Uterus (tissue), 4 donors: ENCODE data around the gene AKNA. TPM values are rescaled to one million over a fixed set of nuclear protein-coding genes. Genes with fewer than 3 reads are reported as not detected.

ENCODE experiments used
- DNase-seq, 2 donors: peaks; one replicate each; pipeline ENCODE4 v3.0.0-alpha.2; 2019 to 2020
- H3K27ac ChIP-seq, 2 donors: fragments of 200-600 bp; sonication (generic); 1 replicate in 1 of 2; 2 replicates in 1 of 2; pipeline ENCODE4 v1.5.1; 2016 to 2018
- H3K27me3 ChIP-seq, 2 donors: fragments of 200-600 bp; sonication (generic); one replicate each; pipeline ENCODE4 v1.5.1; 2018 to 2019; ENCODE audit warnings: control low read depth in 1 of 2
- H3K36me3 ChIP-seq, 2 donors: fragments of 200-600 bp; sonication (generic); one replicate each; pipeline ENCODE4 v1.5.1; 2019; ENCODE audit warnings: control low read depth in 1 of 2
- H3K4me1 ChIP-seq, 2 donors: fragments of 200-600 bp; sonication (generic); one replicate each; pipeline ENCODE4 v1.5.1; 2018 to 2019; ENCODE audit warnings: control low read depth in 1 of 2
- H3K4me3 ChIP-seq, 2 donors: fragments of 200-600 bp; sonication (generic); 1 replicate in 1 of 2; 2 replicates in 1 of 2; pipeline ENCODE4 v1.5.1; 2018 to 2019; ENCODE audit warnings: mild to moderate bottlenecking in 1 of 2
- H3K9me3 ChIP-seq, 2 donors: fragments of 200-600 bp; sonication (generic); one replicate each; pipeline ENCODE4 v1.5.1; 2019; ENCODE audit warnings: control low read depth in 1 of 2
- POLR2A ChIP-seq, 2 donors: fragments of 450-650 bp; IDR thresholded peaks; one replicate each; pipeline ENCODE4 v1.6.1; 2016; ENCODE audit warnings: antibody characterized with exemption in 2 of 2, mild to moderate bottlenecking in 1 of 2, moderate library complexity in 1 of 2
- intact Hi-C: fragments of 100-400 bp; cut with DNase I; formaldehyde crosslinking; loops from one replicate; pipeline ENCODE4 v1.15.1; 2023; ENCODE audit warnings: low total_unique reads
- total RNA-seq, 4 donors: library from RNA; depleted of rRNA in 3 of 4; stranded (reverse); fragments of >200 nt in 3 of 4; gene quantifications; one replicate each; pipeline versions ENCODE4 v1.1.0 to v1.2.4, GENCODE V29; 2014 to 2023
- TF ChIP-seq, protein P1 (sequence below), 4 experiments: fragments of 200-600 bp in 2 of 4; fragments of 450-650 bp in 2 of 4; sonication (generic) in 2 of 4; IDR thresholded peaks; one replicate each; pipeline ENCODE4 v1.5.1; 2016 to 2019; ENCODE audit warnings: antibody characterized with exemption in 4 of 4, mild to moderate bottlenecking in 2 of 4, moderate library complexity in 1 of 4
- donor health status: DM: yes; HTN: yes; CAD: no.

The AKNA gene
- total RNA-seq, 4 donors from 2014 or later = 24.1 to 123 (median 34.3) TPM

- H3K27ac ChIP-seq = peak overlapping the region; percentile 97 to 98
- no peaks in the 10 kb centered on the region for H3K36me3 ChIP-seq
- peak; percentile 56 for TF ChIP-seq POLR2A (IDR thresholded peaks at IDR 0.05)
- TF ChIP-seq, protein P1, sequence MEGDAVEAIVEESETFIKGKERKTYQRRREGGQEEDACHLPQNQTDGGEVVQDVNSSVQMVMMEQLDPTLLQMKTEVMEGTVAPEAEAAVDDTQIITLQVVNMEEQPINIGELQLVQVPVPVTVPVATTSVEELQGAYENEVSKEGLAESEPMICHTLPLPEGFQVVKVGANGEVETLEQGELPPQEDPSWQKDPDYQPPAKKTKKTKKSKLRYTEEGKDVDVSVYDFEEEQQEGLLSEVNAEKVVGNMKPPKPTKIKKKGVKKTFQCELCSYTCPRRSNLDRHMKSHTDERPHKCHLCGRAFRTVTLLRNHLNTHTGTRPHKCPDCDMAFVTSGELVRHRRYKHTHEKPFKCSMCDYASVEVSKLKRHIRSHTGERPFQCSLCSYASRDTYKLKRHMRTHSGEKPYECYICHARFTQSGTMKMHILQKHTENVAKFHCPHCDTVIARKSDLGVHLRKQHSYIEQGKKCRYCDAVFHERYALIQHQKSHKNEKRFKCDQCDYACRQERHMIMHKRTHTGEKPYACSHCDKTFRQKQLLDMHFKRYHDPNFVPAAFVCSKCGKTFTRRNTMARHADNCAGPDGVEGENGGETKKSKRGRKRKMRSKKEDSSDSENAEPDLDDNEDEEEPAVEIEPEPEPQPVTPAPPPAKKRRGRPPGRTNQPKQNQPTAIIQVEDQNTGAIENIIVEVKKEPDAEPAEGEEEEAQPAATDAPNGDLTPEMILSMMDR (IDR thresholded peaks at IDR 0.05) = no peak
- H3K4me3 ChIP-seq = peak overlapping the region; percentile 53 to 56
- H3K4me1 ChIP-seq = peaks cover 19 to 51% of the 10 kb centered on the region in 2 donors
- no peaks in the 10 kb centered on the region for H3K27me3 ChIP-seq
- H3K9me3 ChIP-seq = no peaks in the 10 kb centered on the region
- intact Hi-C loops = no loop called here
- DNase-seq = peak; percentile 64 to 83
Measured at GRCh38 chr9:114385397-114386181, 2.2 kb downstream of the AKNA start.

- H3K27me3 ChIP-seq = no peaks in the 10 kb centered on the region
- DNase-seq = no peak
- H3K4me3 ChIP-seq = peak overlapping the region in 1 of 2 donors; percentile 56
- no peaks in the 10 kb centered on the region for H3K9me3 ChIP-seq
- H3K27ac ChIP-seq = peak overlapping the region; percentile 97 to 98
- TF ChIP-seq, protein P1 (IDR thresholded peaks at IDR 0.05) = no peak
- TF ChIP-seq POLR2A (IDR thresholded peaks at IDR 0.05) = no peak
- peaks cover 18 to 47% of the 10 kb centered on the region in 2 donors for H3K4me1 ChIP-seq
- no peaks in the 10 kb centered on the region for H3K36me3 ChIP-seq
- intact Hi-C loops = no loop called here
Measured at GRCh38 chr9:114384836-114385396, 2.9 kb downstream of the AKNA start.

- H3K4me1 ChIP-seq = peaks cover 13 to 47% of the 10 kb centered on the region in 2 donors
- H3K4me3 ChIP-seq = no peak overlapping the region
- no peaks in the 10 kb centered on the region for H3K27me3 ChIP-seq
- no peaks in the 10 kb centered on the region for H3K36me3 ChIP-seq
- H3K27ac ChIP-seq = peak overlapping the region; percentile 97 to 98
- TF ChIP-seq, protein P1 (IDR thresholded peaks at IDR 0.05) = no peak
- TF ChIP-seq POLR2A (IDR thresholded peaks at IDR 0.05) = no peak
- intact Hi-C loops = no loop called here
- H3K9me3 ChIP-seq = no peaks in the 10 kb centered on the region
- no peak for DNase-seq
Measured at GRCh38 chr9:114384341-114384740, 3.4 kb downstream of the AKNA start.

DNA sequence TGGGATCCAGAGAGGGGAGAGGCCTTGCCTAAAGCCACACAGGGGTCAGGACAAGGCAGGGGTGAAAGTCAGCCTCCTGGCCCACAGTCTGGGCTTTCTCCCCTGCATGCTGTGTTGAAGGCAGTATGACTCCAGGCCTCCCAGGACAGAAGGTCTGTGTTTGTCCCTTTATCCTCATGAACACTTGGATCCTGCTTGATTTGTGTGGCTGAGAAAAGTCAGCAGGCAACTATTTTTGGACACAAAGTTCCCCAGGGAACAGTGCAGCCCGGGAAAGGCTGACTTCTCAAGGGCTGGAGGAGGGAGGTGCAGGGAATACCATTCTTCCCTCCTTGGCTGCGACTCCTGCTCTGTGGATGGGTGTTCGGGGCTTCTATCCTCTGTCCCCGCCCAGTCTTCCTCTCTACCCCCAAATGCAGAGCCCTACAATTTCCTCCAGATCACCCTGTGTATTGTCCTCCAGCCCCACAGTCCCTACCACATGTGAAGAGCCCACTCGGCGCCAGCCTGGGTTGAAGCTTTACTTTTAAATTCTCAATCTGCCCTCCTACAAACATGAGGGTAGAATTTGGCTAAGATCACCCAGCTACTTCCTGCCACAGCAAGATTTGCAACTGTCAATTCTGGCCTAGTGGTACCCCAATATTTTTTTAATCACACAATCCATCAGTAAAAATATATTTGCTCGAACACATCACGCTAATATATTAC is 4.1 kb downstream of the AKNA start:
- peak; percentile 60 to 61 for DNase-seq
- Histone ChIP-seq H3K27ac (peak overlapping the region; percentile 97 to 98), H3K4me1 (peaks cover 6 to 45% of the 10 kb centered on the region in 2 donors), H3K27me3 (no peaks in the 10 kb centered on the region), H3K9me3 (no peaks in the 10 kb centered on the region), H3K4me3 (peak overlapping the region in 1 of 2 donors; percentile 15), H3K36me3 (no peaks in the 10 kb centered on the region)
- TF ChIP-seq, protein P1 (IDR thresholded peaks at IDR 0.05) = peak in 1 of 4 experiments; percentile 9
- TF ChIP-seq POLR2A (IDR thresholded peaks at IDR 0.05) = peak in 1 of 2 donors; percentile 39
- intact Hi-C loops = no loop called here
